Activated CD4-positive, alpha-beta T cell treated with anti-CD3 and anti-CD28 coated beads for 48 hours (primary cell): ENCODE data around the gene KLK10.
"Not testable (repeated sequence)": the region's sequence is repeated elsewhere in the genome, so short reads cannot be mapped to it uniquely, and the experiment has no call there.

Experiments used
- DNase-seq: peaks from one replicate; pipeline ENCODE4 v3.0.0-alpha.2; 2020

The KLK10 gene

DNA sequence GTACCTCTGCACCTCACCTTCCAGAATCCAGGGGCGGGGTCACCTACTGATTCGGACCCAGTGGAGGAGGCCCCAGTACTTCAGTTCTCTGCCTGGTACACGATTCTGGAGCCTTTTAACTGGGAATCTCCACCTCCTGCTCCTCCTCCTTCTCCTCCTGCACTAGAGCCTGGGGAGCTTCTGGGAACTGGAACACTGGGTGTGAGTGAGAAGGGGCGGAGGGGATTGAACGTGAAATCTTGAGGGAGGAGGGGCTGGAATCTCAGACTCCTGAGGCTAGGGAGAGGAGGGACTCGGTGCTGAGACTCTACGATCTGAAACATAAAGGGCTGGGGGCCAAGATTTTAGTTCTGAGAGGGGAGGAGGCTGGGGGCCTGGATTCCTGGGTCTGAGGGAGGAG is 18.0 kb downstream of the KLK10 start, which contains the start of gene KLK8:
KLK8 (minus strand) TSS at position 90 of the 400 bp plus-strand sequence. CDS start 437 bp downstream, outside the sequence.
- no peak for DNase-seq

DNA sequence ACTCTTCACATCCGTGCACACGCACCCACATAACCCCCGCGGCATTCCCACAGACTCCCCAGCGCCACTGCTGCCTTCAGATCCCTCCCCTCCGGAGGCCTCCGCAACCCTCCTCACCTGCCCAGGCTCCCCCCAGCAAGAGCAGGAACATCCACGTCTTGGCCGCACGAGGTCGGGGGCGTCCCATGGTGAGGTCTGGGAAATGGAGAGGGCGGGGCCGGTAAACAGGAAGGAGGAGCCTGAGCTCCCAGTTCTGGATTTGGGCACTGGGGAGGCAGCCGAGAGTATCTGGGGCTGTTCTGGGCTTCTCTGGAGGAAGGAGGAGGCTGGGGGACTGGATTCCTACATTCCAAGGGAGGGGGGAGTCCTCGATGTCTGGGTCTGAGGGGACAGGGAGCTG is 18.5 kb downstream of the KLK10 start:
- no peak for DNase-seq

DNA sequence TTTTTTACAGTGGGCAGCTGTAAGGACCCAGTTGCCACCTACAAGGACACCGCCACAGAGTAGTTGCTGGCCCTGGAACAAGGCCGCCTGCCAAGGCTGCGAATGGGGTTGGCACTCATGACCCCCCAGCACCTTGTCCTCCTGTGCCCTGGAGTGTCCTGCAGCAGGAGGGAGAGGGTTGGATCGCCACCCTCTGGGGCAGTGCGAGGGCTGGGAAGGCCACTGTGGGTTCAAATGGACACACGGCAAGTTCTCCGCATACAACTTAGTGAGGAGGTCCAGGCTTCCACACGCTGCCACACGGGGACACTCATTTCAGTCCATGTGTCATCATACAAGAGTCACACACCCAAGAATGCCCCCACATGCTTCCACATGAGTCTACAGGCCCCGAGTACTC is 19.1 kb downstream of the KLK10 start:
- DNase-seq: no peak

DNA sequence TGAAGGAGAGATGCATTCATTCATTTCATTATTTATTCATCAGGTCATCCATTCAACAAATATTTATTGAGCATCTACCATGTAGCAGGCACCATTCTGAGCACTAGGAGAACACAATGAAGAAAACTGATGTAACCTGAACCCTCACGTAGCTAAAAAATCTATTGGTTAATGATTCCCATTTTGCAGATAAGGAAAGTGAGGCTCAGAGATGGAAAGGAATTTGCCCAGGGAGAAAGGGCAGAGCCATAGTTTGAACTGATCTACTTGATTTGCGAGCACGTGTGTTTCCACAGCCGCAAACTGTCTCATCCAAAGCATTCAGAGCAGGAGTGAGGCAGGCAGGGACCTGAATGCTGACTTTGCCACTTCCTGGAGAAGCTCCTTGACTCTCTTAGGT is 20.8 kb downstream of the KLK10 start:
- DNase-seq: no peak

DNA sequence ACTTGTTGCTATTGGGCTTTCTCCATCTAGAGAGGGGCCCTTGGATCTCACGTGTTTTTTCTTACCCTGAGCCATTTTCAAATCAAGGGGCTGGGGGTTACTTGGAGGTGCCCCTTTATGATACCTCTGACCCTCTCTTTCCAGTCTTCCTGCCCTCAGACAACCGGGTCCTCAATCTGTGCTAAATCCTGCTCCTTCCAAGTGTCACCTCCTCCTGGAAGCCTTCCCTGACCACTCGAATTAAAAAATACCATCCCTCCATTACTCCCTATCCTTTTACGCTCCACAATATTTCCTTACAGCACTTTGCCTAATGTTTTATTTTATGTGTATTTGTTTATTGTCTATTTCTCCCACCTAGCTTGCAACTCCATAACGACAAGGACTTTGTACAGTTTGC is 21.4 kb downstream of the KLK10 start:
- DNase-seq: no peak

DNA sequence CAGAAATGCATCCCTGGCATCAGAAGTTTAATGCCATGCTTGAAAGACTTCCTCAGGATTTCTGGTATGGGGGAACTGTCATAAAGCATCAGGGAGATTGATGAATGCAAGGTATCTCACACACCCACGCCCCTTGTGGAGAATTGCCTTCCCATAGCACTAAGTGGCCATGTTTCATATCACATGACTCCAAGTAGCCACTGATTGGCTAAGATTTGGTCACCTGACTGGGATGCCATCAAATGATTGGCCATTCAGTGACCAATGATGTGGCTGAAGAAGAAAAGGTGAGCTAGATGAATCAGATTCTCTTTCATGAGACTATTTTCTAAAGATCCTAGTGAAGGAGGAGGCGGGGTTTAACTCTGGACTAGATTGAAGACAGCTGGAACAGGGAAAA is 25.4 kb downstream of the KLK10 start:
- DNase-seq: no peak

DNA sequence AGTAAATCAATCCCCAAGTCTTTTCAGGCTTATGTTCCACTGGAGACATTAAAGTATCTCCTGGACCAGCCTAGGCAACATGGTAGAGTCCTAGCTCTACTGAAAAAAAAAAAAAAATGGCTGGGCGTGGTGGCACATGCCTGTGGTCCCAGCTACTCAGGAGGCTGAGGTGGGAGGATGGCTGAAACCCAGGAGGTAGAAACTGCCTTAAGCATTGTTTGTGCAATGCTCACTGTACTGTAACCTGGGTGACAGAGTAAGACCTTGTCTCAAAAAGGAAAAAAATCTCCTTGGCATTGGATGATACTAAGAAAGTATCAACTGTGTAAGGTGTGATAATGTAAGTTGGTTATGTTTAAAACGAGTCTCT is 26.9 kb downstream of the KLK10 start:
- DNase-seq: no peak

DNA sequence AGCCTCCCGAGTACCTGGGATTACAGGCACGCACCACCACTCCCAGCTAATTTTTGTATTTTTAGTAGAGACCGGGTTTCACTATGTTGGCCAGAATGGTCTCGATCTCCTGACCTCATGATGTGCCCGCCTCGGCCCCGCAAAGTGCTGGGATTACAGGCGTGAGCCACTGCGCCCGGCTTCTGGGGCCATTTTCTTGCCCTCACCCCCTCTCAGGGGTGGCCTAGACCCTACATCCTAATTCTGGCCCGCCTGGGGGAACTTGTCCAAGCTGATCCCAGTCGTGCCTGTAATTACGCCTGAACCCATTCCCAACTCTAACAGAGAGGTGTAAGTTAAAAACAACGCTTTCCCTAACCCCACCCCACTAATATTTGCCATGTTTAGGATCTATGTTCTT is 35.1 kb downstream of the KLK10 start:
- DNase-seq: not testable (repeated sequence)

DNA sequence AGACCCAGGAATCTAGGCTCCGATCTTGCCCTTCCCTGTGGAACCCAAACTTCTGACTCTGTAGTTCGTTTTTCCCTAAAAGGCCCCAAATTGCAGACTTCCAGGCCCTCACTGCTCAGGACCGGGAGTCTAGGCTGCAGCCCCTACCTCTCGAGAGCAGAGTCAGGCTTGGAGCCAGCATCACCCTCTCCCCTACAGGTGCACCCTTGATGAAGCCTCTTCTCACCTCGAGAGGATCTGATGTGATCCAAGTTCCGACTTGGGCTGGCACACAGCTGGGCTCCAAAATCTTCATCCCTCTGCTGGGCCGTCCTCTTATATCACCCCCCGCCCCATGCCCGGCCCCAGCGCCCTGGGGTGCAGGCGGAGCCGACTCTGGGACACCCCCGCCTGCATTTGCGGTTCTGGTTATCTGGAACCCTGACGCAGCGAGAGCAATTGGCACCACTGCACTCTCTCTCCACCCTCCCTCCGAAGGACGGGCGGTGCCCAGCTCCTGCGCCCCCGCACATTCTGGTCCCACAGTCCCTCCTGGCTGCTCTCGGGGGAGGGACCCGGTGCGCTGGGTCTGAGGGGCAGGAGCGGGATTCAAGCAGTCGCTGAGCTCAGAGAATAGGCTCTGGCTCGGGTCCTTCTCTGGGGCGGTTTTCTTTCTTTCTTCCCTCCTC is 35.8 kb downstream of the KLK10 start, which contains the start of gene KLK7:
KLK7 (minus strand) TSS at position 293 of the 668 bp plus-strand sequence. CDS start 1,518 bp downstream, outside the sequence.
- no peak for DNase-seq

DNA sequence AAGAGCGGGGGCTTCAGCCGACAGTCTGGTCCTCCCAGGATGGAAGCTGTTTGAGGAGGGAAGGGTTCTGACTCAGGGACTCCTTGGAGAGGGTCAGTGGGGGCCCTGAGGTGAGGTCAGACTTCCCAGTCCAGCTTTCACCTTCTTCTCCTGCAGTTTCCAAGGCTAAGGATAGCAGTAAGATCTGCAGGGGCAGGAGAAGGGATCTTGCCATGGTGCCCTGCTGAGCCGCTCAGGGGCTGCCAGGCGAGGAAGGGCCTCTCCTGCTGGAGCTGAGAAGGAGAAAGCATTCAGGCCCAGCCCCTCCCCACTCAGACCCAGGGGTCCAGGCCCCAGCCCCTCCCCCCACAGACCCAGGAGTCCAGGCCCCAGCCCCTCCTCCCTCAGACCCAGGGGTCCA is 37.3 kb downstream of the KLK10 start:
- DNase-seq: no peak

DNA sequence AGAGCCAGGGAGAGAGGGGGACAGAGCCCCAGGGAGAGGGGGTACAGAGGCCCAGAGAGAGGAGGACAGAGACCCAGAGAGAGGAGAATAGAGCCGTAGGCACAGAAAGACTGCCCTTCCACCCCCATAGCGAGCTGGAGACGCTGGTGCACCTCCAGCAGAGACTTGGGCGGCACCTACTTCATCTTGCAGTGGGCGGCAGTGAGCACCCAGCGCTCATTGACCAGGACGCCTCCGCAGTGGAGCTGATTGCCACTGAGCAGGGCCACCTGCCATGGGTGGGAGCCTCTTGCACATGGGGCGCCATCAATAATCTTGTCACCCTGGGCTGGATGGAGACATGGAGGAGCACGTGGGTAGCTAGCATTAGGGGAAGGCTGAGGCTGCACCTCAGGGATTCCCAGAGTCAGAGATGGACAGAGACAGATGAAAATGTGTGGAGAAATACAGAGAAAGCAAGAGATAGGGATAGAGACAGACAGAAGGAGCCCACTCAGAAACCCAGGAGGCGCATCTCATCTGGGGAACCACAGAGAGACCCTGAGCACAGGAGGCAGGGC is 37.8 kb downstream of the KLK10 start:
- DNase-seq: no peak

DNA sequence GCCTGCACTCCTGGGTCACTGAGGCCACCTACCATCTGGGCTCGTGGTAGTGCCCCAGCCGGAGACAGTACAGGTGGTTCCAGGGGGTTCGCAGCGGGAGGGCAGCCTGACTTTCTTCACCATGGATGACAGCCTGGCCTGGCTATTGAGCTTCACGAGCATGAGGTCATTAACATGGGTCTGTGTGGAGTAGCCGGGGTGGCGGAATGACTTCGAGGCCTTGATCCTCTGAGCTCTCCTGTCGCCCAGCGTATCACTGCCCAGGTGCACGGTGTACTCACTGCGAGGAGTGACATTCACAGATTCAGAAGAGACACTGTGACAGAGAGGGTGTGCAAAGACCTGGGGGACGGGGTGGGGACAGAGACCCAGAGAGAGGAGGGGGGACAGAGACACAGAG is 39.3 kb downstream of the KLK10 start:
- DNase-seq: no peak

DNA sequence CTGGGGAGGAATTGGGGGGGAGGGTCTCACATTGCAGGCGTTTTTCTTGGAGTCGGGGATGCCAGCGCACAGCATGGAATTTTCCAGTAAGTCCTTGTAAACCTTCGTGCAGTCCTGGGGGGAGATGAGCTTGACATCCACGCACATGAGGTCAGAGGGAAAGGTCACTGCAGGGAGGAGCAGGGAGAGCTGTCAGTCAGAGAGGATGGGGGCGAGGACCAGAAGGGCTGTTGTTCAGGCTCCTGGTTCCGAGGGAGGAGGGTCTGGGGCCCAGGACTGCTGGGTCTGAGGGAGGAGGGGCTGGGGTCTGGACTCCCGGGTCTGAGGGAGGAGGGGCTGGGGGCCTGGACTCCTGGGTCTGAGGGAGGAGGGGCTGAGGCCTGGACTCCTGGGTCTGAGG is 39.8 kb downstream of the KLK10 start:
- no peak for DNase-seq

DNA sequence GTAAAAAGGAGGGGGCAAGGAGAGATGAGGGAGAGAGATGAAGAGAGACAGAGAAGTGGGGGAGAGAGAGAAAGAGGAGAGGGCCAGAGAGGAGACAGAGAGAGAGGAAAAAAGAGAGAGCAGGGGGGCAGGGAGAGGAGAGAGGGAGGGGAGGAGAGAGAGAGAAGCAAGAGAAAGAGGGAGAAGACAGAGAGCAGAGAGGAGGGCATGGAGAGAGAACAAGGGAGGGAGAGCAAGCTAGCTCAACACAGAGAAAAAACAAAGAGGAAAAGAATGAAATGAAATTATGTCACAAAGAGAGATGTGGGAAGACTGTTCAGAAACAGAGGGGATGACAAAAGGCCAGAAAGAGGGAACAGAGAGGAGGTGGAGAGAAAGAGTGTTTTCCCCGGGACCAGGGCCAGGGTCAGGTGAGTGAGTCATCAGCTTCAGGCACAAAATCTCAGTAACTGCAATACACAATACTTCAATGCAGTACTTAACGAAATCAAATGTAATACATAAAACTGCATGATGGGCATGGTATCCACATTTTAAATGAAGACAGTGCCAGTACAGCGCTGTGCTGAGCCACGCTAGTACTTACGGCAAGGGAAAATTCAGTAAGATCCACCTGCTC is 40.6 kb downstream of the KLK10 start:
- no peak for DNase-seq

DNA sequence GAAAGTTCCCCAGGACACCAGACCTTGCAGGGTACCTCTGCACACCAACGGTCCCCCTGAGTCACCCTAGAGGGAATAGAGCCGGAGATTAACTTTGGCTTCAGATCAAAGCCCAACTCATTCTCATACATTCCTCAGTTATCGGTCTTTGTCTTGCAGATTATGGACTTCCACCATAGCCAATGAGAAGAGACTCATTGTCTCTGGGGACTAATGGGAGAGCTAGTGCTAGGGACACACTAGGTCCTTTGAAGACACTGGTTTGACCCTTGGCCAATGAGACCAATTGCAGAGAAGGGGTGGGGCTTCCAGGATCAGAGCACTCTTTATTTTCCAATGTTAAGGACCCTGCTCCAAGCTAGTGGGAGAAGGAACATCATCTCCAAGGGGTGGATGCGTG is 41.9 kb downstream of the KLK10 start:
- DNase-seq: no peak

DNA sequence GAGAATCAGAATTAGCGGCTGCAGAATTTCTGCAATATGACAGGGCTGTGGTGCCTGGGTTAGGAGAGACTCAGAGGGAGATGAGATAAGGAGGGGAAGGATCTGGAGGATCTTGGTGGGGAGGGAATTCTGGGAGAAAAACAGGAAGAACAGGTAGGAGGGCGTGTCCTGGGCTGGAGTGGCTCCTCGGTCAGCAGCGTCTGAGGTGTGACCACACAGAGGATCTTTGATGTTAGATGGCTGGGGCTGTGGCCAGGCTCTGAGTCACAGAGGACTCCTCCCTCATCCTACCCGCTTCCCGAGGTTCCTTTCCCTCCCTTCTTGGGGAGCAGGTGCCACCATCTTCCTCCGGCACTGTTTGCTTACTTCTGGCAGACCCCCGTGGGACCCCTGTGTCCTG is 43.7 kb downstream of the KLK10 start:
- no peak for DNase-seq

DNA sequence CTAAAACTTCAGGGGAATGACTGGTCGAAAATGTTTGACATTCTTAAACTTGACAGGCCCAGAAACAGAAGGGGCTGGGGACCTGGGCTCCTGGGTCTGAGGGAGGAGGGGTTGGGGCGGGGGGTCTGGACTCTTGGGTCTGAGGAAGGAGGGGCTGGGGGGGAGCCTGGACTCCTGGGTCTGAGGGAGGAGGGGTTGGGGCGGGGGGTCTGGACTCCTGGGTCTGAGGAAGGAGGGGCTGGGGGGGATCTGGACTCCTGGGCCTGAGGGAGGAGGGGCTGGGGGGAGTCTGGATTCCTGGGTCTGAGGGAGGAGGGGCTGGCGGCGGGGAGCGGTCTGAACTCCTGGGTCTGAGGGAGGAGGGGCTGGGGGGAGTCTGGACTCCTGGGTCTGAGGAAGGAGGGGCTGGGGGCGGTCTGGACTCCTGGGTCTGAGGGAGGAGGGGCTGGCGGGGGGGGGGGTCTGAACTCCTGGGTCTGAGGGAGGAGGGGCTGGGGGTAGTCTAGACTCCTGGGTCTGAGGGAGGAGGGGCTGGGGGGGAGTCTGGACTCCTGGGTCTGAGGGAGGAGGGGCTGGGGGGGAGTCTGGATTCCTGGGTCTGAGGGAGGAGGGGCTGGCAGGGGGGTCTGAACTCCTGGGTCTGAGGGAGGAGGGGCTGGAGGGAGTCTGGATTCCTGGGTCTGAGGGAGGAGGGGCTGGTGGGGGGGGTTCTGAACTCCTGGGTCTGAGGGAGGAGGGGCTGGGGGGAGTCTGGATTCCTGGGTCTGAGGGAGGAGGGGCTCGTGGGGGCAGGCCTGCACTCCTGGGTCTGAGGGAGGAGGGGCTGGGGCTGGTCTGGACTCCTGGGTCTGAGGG is 44.6 kb downstream of the KLK10 start:
- no peak for DNase-seq

DNA sequence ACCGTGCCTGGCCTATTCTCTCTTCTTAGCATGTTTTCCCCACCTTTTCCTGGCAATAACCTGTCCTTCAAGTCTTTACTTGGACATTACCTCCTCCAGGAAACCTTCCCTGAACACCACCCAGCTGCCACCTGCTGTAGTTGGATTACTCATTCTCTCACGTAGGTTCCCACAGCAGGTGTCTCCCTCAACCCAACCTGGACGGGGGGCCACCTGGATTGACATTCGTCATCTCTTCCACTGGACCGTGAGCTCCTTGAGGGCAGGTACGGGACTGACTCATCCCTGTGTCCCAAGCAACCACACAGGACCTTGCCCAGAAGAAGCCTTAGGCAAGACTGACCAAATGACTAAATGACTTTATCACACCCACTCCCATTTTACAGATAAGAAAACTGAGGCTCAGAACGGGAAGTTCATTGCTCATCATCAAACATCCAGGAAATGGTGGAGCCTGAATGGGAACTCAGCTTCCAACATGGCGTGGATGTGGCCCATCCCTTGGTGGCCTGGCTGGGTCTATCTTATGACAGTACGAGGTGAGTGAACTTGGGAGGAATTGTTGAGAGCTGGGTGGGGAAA is 46.6 kb downstream of the KLK10 start:
- DNase-seq: no peak

DNA sequence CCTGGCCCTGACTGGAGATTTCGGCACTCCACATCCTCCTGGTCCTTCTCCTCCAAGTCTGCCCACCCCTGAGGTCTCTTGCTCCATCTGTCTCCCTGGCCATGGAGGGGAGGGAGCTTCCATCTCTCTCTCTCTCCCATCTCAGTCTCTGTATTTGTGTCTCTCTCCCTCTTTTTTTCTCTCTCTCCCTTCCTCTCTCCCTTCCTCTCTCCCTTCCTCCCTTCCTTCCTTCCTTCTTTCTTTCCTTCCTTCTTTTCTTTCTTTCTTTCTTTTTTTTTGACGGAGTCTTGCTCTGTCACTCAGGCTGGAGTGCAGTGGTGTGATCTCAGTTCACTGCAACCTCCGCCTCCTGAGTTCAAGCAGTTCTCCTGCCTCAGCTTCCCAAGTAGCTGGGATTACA is 49.7 kb downstream of the KLK10 start:
- DNase-seq: not testable (repeated sequence)

DNA sequence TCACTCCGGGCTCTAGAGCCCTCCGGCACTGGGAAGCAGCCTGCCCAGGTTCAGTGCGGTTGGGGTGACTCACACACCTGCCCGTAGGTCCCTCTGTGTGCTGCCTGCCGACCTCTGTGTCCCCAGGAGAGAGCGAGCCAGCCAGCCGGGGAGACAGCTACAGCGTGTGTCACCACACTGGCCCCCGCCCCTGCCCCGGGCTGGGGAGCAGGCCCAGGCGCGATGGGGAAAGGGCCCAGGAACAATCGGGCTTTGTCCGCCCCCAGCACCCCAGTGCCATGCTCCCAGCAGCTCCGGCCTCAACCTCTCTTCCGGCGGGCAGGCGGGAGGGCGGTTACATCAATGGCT is 50.1 kb downstream of the KLK10 start, which contains the start of gene KLK6:
KLK6 (minus strand) TSS at position 179 of the 348 bp plus-strand sequence. CDS start 1,487 bp downstream, outside the sequence.
- DNase-seq: no peak

DNA sequence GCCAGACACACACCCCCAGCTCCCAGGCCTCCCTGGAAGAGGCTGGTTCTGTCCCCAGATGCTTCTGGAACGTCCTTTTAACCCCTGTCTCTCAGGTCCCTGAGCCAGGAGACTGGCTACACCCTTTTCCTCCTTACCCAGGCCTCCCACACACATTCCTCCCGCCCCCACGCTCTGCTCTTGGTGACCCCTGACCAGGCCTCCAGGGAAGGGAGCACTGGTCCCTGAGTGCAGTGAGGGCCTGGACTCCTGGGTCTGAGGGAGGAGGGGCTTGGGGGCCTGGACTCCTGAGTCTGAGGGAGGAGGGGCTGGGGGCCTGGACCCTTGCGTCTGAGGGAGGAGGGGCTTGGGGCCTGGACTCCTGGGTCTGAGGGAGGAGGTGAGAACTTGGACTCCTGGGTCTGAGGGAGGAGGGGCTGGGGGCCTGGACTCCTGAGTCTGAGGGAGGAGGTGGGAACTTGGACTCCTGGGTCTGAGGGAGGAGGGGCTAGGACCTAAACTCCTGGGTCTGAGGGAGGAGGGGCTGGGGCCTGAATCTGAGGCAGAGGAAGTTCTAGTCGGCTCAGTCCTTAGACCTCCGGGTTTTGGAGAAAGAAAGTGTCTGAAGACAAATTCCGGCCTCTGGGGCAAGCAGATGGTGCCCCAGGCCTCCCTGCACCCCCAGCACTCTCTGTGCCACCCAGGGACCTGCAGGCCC is 50.6 kb downstream of the KLK10 start:
- DNase-seq: no peak

DNA sequence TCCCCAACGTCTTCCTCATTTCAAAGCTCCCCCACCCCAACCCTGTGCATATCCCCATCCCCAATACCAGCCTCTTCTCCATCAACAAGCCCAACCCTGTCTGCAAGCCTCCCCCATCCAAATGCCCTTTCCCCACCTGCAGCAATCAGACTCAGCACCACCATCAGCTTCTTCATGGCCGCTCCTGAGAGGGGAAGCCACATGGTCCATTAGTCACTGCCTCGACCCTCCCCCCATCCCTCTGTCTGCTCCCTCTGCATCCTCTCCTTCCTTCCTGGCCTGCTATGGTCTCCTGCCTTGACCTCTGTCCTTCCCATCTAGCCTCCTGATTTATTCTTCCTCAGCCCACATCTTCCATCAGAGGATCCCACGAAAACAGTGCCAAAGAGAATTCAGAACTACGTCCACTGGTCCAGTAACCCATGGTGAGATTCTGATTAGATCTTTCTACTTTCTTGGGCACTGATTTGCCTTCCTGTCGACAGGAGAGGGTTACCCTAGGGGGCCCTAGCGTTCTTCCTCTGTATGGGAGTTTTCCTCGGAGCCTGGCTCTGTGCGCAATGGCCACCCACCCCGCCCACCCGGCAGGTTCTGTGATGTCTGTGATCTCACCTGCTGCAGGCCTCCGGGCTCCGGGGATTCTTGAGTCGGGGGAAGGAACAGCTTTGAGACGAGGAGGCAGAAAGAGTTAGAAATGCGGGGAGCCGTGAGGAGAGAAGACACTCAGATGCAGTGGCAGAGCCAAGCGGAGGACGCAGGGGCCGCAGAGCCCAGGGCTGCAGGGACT is 51.4 kb downstream of the KLK10 start:
- DNase-seq: no peak
